Skeletal muscle cell (primary cell): Measurements from ENCODE around the gene OR5AC2.
A peak's percentile ranks its signal among the peaks of the same experiment; 100 is the strongest.

Experiments
- DNase-seq: peaks from one replicate; pipeline ENCODE4 v3.0.0-alpha.2; 2010; ENCODE audit warnings: low read depth
- H3K4me3 ChIP-seq: 2 replicates; pipeline ENCODE4 v1.5.1; 2011; ENCODE audit warnings: low read depth, mild to moderate bottlenecking, control low read depth, low read length, moderate library complexity

Gene OR5AC2, protein sequence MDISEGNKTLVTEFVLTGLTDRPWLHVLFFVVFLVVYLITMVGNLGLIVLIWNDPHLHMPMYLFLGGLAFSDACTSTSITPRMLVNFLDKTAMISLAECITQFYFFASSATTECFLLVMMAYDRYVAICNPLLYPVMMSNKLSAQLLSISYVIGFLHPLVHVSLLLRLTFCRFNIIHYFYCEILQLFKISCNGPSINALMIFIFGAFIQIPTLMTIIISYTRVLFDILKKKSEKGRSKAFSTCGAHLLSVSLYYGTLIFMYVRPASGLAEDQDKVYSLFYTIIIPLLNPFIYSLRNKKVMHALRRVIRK

DNA sequence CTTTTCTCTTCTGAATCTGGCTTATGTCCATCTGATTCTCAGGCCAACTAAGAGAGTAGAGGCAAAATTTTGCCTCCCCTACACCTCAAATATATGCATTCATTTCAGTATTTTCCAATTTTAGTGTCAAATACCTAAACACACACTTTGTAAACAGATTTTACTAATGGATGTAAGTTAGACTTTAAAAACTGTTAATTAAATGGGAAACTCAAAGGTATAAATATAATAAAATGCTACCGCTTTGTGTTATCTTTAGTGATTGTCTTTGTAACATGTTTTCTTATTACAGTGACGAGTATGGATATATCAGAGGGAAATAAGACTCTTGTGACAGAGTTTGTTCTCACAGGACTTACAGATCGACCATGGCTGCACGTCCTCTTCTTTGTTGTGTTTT lies at the start of gene OR5AC2:
Gene OR5AC2, plus strand, starts transcription at position 301 of the 400 bp plus-strand sequence. Its CDS starts 0 bp downstream, at position 301.
- DNase-seq: no peak
- no peak within 1 kb of the TSS for H3K4me3 ChIP-seq

DNA sequence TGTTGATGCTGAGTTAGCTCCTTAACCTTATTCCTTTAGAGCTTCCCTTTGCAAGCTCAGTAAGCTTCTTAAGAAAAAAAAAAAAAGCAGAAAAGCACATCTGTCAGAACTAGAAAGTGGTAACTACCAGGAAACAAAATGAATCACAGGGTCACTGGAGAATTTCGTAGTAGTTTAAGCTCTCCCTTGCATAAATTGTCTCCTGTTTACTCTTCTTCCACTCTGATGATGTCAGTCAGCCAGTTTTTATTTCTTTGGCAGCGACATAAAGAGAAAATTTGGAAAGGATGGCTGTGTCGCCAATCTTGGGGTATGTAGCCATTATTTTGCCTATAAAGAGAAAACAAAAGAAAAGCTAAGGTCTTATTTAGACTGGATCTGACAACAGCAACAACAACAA lies 48.7 kb upstream of the OR5AC2 start:
- peak; percentile 34 for DNase-seq
- H3K4me3 ChIP-seq: no peak overlapping the region

DNA sequence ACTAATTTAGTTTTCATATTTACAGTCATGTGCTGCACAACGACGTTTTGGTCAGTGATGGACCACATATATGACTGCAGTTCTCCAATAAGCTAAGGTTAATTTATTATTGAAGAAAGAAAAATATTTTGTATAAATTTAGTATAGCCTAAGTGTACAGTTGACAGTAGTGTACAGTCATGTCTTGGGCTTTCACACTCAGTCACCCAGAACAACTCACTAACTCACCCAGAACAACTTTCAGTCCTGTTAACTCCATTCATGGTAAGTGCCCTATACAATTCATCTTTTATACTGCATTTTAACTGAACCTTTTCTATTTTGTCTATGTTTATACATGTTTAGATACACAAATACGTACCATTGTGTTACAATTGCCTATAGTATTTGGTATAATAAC lies 48.1 kb upstream of the OR5AC2 start:
- DNase-seq: no peak
- H3K4me3 ChIP-seq: no peak overlapping the region

DNA sequence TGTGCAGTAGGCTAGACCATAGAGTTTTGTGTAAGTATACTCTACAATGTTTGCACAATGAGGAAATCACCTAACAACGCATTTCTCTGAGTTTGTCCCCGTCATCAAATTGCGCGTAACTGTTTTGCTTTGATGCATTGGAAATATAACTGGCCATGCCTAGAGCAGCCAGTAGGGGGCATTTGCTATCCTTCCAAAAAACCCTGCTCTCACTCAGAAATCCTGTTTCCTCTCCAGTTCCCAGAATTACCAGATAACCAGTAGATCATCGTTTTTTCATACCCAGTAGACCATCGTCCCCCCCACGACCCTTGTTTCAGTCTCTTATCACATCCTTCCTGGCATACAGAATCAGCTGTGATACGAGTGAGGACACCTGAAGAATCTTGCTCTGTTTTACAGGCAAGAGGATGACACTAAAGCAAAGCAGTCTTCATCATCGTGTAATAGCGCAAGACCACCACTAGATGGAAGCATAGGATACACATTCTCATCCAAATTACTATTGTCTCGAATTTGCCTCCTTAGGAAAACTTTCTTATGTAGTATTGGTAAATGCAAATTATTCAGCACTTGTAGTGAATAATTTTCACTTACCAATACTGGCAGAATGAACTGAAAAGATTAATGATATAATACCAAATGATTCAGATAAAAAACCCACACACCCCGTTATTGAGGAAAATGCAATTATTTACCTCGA lies 47.5 kb upstream of the OR5AC2 start:
- peak overlapping the region; percentile 54 for H3K4me3 ChIP-seq
- DNase-seq: peak; percentile 54

DNA sequence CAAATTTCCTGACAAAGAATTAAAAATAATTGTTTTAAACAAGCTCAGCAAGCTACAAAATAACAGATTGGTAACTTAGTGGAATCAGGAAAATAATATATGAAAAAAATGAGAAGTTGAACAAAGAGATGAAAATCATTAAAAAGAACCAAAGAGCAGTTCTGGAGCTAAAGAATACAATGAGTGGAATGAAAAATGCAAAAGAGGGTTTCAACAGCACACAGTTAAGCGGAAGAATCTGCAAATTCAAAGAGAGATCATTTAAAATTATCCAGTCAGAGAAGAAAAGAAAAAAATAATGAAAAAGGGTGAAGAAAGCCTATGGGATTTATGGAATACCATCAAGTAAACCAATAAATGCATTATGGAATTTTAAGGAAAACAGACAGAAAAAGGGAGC lies 45.6 kb upstream of the OR5AC2 start:
- H3K4me3 ChIP-seq: no peak overlapping the region
- DNase-seq: no peak

DNA sequence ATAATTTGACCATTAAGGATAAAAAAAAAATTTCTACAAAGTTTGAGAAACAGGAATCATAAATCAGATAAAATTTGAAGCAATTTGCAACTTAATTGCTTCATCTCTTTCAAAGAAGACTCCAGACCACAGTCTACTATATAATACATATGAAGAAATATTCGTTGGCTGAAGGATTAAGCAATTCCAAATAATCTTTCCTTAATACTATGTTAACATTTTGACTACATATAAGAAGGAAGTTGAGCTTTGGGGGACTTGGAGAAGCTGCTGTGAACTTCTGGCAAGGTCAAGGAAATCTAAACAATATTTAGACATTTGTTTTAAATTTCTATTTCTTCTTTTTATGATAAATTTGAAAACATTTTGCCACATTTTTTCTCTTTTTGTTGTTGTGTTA lies 38.4 kb upstream of the OR5AC2 start:
- no peak overlapping the region for H3K4me3 ChIP-seq
- DNase-seq: no peak

DNA sequence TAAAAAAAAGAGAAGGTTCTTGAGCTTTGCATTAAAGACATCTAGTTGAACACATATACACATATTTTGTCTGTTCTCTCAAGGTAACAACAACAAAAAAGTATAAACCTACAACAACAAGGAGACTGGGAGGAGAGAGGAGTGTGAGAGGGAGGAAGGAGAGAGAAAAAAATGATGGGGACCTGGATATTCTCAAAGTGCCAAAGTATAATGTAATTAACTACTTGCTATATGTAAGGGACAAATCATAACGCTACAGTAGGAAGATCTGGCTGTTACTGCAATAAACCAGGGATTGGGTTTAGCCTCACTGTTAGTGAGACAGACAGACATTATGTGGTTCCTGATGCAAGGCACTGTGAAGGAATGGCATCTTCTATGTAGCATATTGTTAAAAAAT lies 37.7 kb upstream of the OR5AC2 start:
- DNase-seq: no peak
- no peak overlapping the region for H3K4me3 ChIP-seq

DNA sequence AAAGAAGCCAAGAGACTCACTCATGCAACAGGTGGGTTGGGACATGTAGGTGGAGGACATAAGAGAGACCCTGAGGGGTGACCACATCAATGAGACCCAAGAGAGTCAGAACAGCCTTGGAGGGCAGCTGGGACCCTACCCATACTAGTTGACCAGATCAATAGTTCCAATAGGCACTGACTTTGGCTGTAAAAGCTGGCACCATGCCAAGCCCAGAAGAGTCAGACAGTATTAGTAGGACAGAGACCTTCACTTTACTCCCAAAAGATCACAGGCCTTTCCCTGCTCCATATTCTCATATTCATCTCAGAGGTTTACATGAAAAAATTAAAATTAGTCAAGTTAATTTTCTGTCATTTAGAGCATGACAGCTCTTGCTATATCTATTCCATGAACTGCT lies 30.9 kb upstream of the OR5AC2 start:
- no peak for DNase-seq
- no peak overlapping the region for H3K4me3 ChIP-seq

DNA sequence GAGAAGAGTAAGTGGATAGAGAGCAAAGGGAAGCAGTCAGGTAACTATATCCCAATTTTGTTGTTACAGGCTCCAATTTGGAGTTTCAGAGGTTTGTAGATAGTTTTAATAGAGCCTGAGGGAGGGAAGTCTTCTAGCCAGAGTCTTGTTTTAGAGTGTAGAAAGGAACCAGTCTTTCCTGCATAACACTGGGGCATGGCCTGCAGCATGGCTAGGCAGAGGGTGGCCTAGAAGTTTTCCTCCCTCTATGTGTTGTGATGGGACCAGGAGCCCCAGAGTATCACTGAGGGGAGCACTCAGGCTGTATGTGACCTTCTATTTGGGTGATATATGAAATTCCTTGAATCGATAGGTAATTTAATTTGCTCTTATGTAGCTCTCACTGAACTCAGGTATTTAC lies 29.3 kb upstream of the OR5AC2 start:
- no peak for DNase-seq
- H3K4me3 ChIP-seq: no peak overlapping the region

DNA sequence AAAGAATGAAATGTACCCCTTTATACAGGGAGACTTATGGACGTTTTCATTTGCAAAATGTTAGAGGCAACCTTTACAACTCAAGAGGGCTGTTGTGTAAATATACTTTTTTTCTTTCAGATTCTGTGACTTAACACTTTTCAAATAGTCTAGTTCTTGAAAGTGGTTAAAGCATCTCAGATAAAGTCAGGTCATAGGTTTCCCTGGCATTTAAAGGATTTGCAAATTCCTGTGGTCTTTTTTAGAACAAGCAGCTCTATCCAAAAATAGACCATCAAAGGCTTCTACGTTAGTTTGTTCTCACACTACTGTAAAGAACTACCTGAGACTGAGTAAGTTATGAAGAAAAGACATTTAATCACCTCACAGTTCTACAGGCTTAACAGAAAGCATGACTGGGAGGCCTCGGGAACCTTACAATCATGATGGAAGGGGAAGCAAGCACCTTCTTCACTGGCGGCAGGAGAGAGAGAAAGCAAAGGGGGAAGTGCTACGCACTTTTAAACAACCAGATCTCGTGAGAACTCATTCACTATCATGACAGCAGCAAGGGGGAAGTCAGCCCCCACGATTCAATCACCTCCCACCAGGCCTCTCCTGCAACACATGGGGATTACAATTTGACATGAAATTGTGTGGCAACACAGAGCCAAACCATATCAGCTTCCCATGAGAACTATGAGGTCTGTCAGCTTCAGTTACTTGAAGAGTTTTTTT lies 28.6 kb upstream of the OR5AC2 start:
- H3K4me3 ChIP-seq: no peak overlapping the region
- DNase-seq: no peak

DNA sequence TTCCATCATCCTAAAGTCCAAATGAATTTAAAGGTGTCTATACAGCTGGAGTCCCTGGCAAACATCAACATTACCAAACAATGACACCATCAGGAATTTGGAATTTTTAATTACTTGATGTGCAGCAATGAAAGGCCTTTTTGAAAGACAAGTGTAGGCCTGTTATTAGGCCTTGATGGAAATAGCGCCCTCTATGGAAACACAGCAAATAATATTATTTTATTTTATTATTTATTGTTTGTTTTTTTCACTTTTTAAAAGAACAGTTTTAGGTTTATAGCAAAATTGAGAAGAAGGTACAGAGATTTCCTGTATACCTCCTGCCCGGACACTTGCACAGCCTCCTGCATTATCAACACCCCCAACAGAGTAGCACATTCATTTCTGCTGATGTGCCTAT lies 18.1 kb upstream of the OR5AC2 start:
- DNase-seq: no peak
- no peak overlapping the region for H3K4me3 ChIP-seq

DNA sequence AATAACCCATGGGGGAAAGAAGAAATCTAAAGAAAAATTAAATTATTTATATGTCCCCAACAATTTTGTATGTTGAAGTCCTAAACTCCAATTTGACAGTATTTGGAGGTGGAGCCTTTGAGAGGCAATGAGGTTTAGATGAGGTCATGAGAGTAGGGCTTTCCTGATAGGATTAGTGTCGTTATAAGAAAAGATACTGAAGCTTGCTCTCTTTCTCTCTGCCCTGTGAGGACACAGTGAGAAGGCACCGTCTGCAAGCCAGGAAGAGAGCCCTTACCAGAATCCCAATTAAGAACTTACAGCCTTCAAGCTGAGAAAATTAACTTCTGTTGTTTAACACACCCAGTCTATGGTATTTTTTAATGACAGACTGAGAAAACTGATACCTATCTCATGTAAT lies 16.1 kb upstream of the OR5AC2 start:
- no peak for DNase-seq
- H3K4me3 ChIP-seq: no peak overlapping the region

DNA sequence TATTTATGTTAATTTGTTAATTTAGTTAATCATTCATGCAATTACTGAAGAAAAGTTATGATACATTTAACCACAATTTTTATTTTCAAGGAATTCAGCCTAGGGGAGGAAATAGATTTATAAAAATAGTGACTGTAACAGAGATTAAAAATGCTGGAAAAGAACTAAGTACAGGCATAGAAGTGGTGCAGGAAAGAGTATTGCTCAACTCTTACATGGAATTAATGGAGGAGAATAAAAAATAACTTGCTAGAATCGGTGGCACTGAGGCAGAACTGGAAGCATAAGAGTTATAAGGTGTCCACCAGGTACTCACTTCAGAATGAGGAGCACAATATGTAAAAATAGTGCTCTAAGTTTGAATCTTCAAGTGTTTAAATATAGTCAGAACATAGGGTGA lies 13.5 kb upstream of the OR5AC2 start:
- DNase-seq: no peak
- no peak overlapping the region for H3K4me3 ChIP-seq

DNA sequence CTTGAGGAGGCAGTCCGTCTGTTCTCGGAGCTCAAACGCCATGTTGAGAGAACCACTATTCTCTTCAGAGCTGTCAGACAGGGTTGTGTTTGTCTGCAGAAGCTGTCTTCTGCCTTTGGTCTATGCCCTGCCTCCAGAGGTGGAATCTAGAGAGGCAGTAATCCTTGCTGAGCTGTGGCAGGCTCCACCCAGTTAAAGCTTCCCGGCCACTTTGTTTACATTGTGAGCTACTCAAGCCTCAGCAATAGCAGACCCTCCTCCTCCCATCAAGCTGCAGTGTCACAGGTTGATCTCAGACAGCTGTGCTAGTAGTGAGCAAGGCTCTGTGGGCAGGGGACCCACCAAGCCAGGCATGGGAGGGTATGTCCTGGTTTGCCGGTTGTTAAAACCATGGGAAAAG lies 8.9 kb downstream of the OR5AC2 start:
- no peak overlapping the region for H3K4me3 ChIP-seq
- DNase-seq: no peak

DNA sequence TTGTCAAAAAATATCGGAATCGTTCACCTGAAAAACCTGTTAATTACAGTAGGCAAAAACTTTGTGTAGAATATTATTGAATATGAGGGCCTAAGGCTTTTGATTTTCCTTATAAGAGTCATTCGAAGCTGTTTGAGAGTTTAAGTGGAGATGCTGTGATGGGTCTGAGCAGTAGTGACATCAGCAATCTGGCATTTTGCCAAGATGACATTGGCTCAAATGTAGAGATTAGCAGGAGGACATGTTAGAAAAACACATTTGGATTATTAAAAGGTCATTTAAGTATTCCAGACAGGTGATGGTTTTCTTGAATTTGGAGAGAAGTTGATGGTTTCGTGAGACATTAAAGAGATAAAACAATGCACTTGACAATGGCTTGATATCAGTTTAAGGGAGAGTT lies 12.9 kb downstream of the OR5AC2 start:
- H3K4me3 ChIP-seq: no peak overlapping the region

DNA sequence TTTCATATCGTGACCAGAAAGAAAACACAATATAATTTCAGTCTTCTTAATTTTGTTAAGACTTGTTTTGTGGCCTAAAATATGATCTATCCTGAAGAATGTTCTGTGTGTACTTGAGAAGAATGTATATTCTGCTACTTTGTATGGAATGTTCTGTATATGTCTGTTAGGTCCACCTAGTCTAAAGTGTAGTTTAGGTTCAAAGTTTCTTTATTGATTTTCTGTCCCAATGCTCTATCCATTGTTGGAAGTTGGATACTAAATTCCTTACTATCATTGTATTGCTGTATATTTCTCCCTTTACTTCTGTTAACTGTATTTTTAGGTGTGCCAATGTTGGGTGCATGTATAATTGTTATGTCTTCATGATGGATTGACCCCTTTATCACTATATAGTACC lies 21.2 kb downstream of the OR5AC2 start:
- no peak for DNase-seq
- H3K4me3 ChIP-seq: no peak overlapping the region

More for the DNA sequence above, 12.9 kb downstream of the OR5AC2 start:
- no peak for DNase-seq

DNA sequence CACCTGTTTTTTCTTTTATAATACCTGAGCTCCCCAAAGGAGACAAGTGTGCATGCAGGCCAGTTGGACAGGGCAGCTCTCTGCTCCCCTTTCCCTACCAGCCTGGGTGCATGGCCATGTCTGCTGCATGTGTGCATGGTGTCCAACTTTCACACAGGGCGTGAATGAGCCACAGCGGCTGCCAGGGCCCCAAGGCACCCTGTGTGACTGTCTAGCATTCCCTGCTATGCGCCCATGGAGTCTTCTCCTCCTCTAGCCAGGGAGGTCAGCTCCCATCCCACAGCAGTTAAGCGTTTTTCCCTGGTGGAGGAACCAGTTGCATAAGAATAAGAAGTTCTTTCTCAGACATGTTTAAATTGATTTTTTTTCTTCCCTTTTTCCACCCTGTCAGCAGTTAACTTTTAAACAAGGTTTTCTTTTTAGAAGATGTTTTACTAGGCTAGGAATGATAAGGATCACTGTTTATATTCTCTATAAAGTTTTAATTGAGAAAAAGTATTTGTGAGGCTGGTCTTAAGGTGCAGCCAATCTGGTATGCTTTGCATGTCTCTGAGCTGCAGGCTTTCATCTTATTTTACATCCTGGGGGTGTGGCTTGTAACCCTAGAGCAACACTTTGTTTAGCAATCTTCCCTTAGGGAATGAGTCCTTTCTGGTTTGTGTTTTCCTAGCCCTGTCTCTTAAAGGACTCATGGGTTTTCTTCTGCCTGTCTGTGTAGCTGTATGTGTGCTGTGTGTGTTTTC lies 23.0 kb downstream of the OR5AC2 start:
- no peak for DNase-seq
- no peak overlapping the region for H3K4me3 ChIP-seq

DNA sequence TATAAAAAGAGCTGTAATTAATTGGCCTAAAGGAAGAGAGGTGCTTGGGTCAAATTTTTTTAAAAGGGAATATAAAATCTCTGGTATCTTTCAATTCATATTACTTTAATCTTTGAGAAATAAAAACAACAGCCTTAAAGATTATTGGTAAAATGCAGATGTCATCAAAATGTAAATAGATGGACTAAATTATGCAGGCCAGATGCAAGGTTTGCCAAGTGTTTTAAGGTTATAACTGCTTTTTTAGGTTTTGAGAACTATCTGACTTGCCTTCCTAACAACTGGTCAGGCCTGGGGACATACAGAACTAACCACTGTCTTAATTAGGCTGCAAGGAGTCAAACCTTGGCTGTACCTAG lies 23.6 kb downstream of the OR5AC2 start:
- no peak overlapping the region for H3K4me3 ChIP-seq
- no peak for DNase-seq

DNA sequence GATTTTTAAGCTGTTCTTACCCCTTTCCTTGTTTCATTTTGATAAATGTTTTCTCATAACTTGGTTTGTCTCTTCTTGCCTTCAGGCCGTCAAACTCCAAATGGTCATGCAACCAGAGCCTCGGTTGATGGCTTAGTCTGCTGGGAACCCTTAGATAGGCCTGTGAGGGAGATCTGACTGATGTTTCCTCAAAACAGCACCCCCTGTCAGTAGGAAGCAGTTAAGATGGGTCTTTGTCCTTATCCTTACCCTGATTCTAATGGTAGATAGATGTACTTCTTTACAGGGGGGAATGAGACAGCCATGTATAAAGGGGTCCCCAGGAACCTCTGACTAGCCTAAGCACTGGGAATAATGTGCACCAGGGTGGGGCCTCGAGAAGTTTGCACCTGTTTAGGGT lies 27.3 kb downstream of the OR5AC2 start:
- no peak for DNase-seq
- no peak overlapping the region for H3K4me3 ChIP-seq

DNA sequence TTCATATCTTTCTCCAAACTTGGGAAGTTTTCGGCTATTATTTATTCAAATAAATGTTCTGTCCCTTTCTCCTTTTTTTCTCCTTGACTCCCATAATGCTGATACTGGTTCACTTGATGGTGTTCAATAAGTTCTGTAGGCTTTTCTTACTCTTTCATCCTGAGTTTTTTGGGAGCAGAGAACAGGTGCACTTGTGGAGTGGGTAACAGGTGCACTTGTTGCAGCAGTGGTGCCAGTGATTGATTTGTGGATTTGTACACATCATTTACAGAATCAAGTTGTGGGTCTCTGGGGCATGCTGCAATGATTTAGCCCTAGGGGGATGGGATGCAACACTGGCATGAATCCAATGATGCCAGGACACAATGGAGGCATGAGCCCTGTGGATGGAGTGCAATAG lies 28.7 kb downstream of the OR5AC2 start:
- no peak overlapping the region for H3K4me3 ChIP-seq
- no peak for DNase-seq
